GM19468 (cell line): ENCODE measurements around the gene TERT.

Experiments
- ATAC-seq: cut with Tn5 transposase; IDR thresholded peaks from one replicate; pipeline ENCODE4 v1.9.1; 2021; ENCODE audit warnings: mild to moderate bottlenecking, moderate library complexity, moderate number of reproducible peaks; ENCODE audit not compliant: unreplicated experiment; ENCODE audit errors: extremely low read depth

The TERT gene

DNA sequence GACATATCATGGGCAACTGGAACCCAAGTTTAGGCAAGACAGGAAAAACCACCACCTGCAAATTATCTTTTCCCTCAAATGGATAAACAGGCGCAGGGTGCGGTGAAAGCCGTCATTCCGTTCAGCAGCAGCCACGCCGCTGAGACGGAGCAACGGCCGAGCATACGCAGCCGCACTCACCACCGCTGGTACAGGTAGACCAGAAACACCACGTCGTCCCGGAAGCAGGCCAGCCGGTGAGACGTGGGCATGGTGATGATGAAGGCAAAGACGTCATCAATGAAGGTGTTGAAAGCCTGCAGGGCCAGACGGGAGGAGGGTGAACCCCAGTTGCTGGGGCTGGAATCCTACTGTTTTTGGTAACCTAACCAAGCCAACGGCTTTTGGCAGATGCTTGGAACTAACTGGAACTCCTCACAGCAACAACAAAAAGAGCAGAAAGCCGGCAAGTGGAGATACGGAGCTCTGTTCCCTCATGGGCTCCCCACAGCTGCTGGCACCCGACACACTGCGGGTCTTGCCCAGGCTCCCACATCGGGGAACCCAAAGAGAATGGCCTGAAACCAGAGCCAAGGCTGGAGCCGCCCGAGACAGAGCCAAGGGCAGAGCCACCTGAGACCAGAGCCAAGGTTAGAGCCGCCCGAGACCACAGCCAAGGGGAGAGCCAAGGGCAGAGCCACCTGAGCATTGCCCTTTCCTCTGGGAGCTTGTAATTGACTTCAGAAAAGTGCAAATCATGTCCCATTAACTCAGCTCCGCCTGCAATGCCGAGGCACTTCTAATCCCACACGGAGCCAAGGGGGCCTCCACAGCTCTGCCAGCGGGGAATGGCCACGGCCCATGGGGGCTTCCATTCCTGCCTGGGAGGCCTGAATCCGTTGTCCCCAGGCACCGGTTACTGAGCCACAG, 25.8 kb upstream of the TERT start:
- no peak for ATAC-seq

DNA sequence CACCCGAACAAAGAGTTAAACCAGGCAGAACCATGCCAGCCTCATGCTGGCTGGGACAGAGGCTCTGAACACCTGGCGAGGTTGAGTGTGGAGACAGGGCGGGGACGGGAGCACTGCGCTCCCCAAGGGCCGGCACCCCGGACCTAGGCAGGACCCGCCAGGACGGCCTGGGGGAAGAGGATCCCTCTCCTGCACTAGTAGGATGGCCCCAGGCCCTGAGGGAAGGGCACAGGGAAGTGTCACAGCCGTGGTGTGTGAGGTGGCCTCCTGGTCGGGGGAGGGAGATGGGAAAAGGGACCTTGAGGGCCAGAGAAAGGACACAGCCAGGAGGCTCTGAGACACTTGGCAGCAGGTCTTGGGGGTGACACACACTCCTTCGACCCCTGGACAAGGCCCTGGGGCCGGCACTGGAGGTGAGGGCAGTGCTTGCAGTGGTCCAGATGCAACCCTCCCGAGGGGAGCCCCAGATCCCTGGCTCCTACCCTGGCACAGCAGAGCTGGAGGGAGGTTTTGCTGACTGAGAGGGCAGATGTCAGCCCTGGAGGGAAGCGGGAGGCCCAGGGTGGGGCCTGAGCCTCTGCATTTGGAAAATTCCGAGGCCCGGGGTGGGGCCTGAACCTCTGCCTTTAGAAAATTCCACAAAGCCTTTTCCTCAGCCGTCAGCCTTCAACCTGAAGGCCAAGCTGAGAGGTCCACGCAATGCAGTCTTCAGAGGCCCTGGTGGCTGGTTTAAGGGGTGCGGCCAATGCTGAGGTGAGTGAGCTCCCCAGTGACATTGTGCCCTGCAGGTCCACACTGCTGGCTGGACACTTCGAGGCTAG, 24.8 kb upstream of the TERT start:
- ATAC-seq, result no peak

DNA sequence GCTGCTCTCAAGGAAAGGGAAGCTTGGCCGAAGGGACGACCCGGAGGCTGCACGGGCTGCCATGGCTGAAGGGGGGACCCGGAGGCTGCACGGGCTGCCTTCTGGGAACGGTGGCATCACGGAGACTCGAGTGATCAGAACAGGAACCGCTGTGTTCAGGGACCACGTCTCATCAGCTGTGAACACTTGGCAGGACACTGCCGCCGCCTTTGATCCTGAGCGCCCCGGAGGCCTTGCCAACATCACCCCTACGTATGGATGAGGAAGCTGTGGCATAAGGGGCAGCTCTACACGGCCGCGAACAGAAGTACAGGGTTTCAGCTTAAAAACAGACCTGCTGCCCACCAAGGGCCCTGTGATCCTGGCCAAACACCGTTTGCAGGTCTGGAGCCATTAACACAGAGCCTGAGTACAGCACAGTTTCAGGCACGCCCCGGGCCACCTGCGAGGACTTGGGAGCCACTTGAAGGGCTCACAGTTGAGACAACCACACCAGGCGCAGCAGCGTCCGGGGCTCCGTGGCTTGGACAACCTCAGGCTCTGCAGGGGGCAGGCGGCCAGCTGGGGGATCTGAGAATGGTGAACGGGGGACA, 23.9 kb upstream of the TERT start:
- ATAC-seq, result no peak

GRCh38 chr5:1317921-1318565, 23.2 kb upstream of the TERT start:
- no peak for ATAC-seq

DNA sequence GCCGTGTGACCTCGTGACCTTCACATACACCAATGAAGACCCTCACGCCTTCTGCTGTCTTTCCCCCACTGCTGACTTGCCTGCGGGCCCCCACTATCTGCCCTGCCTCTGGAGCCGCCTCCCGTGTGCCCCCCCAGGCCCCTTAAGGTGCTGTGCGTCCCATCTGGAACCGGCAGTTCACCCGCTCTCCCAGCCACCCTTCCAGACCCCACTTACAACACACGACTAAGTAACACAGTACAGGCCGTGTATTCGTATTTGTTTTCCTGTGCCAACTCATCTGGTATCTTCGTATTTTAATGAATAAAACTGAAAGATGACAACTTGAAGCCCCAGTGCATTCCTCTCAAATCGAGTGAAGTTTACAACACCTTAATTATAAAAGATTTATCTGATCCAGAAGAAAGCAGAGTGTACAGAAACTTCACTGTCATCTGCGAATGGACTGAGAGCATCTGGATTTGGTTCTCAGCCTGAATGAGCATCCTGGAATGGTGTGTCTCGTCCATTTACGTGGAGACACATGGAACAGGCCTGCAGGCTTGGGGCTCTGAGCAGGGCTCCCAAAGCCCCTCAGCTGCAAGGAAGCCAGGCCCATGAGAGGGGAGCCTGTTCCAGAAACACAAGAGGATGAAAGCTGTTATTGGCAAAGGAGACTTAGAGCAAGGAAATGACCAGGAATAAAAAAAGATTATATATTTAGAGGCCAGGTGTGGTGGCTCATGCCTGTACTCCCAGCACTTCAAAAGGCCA, 21.9 kb upstream of the TERT start:
- no peak for ATAC-seq

DNA sequence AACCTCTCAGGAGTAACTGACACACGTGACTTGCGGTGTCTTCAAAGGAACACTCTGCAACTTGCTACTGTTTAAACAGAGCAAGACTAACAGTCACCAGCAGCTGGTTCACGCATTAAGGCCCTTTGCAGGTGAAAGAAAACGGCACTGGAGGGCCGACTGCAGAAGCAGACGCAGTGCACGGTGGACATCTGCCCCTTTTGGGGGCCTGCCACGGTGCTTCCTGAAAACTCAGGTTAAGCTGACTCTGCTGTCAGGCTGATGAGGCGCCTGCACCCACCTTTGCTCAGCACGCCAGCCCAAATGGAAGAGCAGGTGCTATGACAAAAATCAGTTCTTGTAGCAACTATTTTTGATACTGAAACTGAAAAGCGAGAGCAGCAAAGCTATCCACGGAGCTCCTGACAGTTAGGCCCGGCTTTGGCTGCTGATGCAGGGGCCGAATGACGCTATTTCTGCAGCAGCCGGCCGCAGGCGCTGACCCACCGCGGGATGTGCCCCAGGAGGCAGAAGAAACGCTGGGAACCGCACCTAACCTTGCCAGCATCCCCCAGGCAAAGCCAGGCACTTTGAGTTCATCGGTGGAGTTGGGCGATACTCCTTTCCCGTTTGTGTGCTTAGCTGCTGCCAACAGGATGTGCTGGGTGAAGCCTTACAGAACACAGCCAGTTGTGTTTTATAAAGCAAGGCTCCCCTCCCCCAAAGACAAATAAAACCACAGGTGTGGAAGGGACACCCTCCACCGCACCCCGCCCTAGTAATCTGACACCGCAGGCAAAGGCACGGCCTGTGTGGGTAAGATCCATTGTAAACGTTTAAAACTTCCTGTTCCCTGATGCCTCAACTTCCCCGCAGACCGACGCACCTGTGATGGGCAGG, 21.1 kb upstream of the TERT start:
- no peak for ATAC-seq

- ATAC-seq, result no peak
Measured at GRCh38 chr5:1315018-1315708, 20.3 kb upstream of the TERT start.

- no peak for ATAC-seq
Measured at GRCh38 chr5:1314564-1314982, 19.7 kb upstream of the TERT start.

DNA sequence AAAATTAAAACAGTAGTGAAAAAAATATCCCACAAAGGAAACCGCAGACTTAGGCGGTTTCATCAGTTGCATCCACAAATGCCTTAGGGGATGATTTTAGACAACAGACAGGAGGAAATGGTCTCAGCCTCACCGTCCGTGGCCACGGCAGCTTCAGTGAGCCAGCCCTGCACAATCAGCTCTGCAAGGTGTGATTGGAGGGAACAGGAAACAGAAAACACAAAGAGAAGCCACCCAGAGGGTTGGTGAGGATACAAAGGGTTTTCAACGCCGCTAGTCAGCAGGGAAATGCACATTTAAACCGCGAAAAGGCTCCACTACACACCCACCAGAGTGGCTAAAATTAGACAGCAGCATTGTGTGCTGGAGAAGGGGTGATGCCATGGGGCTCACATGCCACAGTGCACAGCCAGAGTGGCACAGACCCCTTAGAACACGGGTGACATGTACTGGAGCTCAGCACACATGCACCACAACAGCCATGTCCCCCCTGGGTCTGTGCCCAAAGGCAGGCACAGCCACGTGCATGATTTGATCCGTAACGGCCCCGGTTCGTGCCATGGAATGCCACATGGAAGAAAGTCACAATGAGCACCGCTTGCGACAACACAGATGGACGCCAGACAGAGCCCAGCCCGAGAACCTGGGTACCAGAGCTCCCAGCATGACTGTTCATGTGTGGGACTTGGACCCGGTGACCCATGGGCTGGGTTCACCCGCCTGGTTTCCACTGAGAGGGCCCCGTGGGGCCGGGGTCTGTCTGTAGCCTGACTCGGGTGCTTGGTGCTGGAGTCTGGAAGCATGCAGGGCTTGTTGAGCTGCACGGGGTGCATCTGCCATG, 18.3 kb upstream of the TERT start:
- peak; percentile 82 for ATAC-seq

DNA sequence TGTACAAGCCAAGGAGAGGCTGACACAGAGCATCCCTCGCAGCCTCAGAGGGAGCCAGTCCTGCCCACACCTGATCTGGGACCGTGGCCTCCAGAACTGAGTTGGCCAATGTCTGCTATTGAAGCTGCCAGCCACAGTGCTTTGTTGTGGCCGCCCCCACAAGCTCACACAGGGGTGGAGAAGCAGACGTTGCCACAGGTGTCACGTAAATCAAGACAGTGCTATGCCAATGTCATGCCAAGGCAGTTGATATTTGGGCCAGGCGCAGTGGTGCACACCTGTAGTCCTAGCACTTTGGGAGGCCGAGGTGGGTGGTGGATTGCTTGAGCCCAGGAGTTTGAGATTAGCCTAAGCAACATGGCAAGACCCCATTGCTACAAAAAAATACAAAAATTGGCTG, 17.3 kb upstream of the TERT start:
- ATAC-seq, result no peak

DNA sequence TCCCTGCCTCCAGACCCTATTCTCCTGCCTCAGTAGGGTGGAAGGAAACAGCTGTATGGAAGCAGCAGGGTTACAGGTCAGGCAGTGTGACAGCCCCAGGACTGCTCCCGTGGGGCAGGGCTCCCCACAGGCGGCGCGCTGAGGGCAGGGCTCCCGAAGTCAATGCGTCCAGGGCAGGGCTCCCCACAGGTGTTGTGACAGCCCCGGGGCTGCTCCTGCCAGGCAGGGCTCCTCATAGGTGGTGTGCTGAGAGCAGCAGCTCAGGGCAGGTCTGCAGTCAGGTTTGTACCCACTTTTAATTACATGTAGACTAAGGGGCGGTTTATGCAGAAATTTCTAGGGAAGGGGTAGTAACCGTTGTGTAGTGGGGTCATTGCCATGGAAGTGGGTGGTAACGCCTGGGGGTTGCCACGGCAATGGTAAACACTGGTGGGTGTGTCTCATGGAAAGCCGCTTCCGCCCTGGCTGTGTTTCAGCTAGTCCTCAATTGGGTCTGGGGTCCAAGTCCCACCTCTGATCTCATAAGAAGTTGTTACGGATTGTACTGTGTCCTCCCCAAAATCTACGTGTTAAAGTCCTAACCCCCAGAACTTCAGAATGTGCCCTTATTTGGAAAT, 16.7 kb upstream of the TERT start:
- ATAC-seq, result no peak

GRCh38 chr5:1310118-1310517, 15.2 kb upstream of the TERT start:
- ATAC-seq, result no peak

DNA sequence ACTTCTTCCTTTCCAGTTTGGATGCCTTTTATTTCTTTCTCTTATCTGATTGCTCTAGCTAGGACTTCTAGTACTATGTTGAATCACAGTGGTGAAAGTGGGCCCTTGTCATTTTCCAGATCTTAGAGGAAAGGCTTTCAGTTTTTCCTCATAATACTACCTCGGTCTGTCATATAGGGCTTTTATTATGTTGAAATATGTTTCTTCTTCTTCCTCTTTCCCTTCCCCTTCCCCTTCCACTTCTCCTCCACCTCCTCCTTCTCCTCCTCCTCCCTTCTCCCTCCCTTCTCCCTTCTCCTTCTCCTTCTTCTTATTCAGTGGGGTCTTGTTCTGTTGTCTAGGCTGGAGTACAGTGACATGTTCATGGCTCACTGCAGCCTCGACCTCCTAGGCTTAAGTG, 9.2 kb upstream of the TERT start:
- ATAC-seq, result no peak

DNA sequence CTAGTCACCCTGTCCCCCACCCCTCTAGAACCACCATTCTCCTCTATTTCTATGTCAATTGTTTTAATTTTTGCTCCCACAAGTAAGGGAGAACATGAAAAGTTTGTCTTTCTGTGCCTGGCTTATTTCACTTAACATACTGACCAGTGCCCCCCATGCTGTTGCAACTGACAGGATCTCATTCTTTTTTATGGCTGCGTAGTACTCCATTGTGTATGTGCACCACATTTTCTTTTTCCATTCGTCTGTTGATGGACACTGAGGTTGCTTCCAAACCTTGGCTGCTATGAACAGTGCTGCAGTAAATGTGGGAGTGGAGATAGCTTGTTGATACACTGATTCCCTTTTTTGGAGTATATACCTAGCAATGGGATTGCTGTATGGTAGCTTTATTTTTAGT, 7.4 kb upstream of the TERT start:
- ATAC-seq, result no peak

DNA sequence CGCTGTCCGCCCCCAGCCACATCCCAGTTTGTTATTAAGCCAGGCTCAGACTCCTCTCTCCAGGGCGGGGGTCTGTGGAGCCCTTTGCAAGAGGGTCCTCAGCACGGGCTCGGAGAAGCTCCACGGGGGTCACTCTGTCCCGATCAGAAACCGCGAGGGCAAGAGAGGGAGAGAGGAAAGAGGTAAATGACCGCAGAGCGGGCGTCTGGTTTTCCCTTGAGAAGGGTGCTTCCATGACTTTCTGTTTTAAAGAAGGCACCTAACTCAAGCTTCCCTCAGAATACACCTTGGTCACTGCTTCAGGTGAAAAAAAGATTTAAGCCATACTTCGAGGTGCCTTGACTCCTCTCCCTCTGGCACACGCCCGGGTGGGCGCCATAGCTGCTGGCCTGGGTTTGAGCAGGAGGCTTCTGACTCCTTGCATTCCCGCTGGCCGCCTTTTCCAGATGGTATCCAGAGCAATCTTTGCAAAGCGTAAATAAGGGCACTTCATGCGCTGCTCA, 5.8 kb upstream of the TERT start:
- ATAC-seq, result no peak

- ATAC-seq, result no peak
Measured at GRCh38 chr5:1299961-1300360, 5.1 kb upstream of the TERT start.

GRCh38 chr5:1299511-1299850, 4.6 kb upstream of the TERT start:
- ATAC-seq, result no peak
